ENCODE measurements around the gene HS3ST2.

GRCh38 chr16:22946433-22946832 lies 132.5 kb downstream of the HS3ST2 start:
- TF ChIP-seq CTCF (IDR thresholded peaks at IDR 0.05): no peak
- TF ChIP-seq POLR2A (IDR thresholded peaks at IDR 0.05): no peak

Measured in testis (tissue), 2 donors.